ENCODE data around the gene CACYBP. TPM values are rescaled to one million over a fixed set of nuclear protein-coding genes. Genes with fewer than 3 reads are reported as not detected.

The CACYBP gene
- total RNA-seq, 2 experiments from 2014 or later = 140 to 146 TPM

DNA sequence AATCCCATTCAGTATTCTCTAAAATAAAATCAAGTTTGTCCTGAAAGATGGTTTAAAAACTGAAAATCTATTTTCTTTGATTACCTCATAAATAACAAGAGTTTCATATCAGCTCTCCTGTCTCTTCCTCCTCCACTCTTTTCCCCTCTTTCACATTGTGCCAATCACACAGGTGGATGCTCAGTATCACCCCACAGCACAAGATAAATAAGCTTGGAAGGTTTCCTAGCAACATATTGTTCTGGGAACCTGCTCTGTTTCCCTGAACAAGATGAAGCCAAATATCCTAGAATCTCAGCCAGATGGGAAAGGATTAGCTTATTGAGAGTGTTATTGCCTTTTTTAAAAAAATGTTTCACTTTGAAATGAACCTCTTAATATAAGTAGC lies 45.7 kb upstream of the CACYBP start:
- intact Hi-C loops (cut with DNase I, micrococcal nuclease) = loop anchor here in 1 of 2 experiments (5.0 kb wide), 1 partner anchor 52 kb away; no protein-coding TSS in a partner anchor
- peaks cover 9% of the 10 kb centered on the region for H3K36me3 Mint-ChIP-seq (ENCODE audit: low read depth)
- H3K4me3 Mint-ChIP-seq = no peak overlapping the region
- TF ChIP-seq, protein P1, sequence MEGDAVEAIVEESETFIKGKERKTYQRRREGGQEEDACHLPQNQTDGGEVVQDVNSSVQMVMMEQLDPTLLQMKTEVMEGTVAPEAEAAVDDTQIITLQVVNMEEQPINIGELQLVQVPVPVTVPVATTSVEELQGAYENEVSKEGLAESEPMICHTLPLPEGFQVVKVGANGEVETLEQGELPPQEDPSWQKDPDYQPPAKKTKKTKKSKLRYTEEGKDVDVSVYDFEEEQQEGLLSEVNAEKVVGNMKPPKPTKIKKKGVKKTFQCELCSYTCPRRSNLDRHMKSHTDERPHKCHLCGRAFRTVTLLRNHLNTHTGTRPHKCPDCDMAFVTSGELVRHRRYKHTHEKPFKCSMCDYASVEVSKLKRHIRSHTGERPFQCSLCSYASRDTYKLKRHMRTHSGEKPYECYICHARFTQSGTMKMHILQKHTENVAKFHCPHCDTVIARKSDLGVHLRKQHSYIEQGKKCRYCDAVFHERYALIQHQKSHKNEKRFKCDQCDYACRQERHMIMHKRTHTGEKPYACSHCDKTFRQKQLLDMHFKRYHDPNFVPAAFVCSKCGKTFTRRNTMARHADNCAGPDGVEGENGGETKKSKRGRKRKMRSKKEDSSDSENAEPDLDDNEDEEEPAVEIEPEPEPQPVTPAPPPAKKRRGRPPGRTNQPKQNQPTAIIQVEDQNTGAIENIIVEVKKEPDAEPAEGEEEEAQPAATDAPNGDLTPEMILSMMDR (IDR thresholded peaks at IDR 0.05) = no peak
- Histone ChIP-seq H3K4me1 (ENCODE audit: insufficient read depth, low read length) (peaks cover 6% of the 10 kb centered on the region), H3K27me3 (ENCODE audit: control insufficient read depth in 1 of 2, insufficient read depth in 2 of 2, low read length in 2 of 2) (no peaks in the 10 kb centered on the region), H3K27ac (ENCODE audit: low read depth in 1 of 2, low read length in 2 of 2) (no peak overlapping the region), H3K36me3 (ENCODE audit: insufficient read depth, low read length) (no peaks in the 10 kb centered on the region), H3K9me3 (ENCODE audit: control insufficient read depth in 1 of 2, insufficient read depth in 1 of 2, low read length in 2 of 2) (no peaks in the 10 kb centered on the region), H3K4me3 (ENCODE audit: low read length) (no peak overlapping the region)
- no peak for ATAC-seq (ENCODE audit: poor library complexity)
- CTCF ChIA-PET = interaction anchor here (1.2 kb wide), 1 partner anchor 8 kb away, joined by 3 read pairs; no protein-coding TSS in a partner anchor
- H3K9me3 Mint-ChIP-seq = no peaks in the 10 kb centered on the region
- POLR2A ChIA-PET = interaction anchor here (0.7 to 2.4 kb wide), 6 partner anchors 10 to 155 kb away, joined by 3 to 9 read pairs (median 4); partner anchors contain the start of gene CACYBP
- peaks cover 41% of the 10 kb centered on the region for H3K4me1 Mint-ChIP-seq (ENCODE audit: low read depth)
- no peak for DNase-seq
- H3K27ac Mint-ChIP-seq = peak overlapping the region; percentile 61
- no peaks in the 10 kb centered on the region for H3K27me3 Mint-ChIP-seq

DNA sequence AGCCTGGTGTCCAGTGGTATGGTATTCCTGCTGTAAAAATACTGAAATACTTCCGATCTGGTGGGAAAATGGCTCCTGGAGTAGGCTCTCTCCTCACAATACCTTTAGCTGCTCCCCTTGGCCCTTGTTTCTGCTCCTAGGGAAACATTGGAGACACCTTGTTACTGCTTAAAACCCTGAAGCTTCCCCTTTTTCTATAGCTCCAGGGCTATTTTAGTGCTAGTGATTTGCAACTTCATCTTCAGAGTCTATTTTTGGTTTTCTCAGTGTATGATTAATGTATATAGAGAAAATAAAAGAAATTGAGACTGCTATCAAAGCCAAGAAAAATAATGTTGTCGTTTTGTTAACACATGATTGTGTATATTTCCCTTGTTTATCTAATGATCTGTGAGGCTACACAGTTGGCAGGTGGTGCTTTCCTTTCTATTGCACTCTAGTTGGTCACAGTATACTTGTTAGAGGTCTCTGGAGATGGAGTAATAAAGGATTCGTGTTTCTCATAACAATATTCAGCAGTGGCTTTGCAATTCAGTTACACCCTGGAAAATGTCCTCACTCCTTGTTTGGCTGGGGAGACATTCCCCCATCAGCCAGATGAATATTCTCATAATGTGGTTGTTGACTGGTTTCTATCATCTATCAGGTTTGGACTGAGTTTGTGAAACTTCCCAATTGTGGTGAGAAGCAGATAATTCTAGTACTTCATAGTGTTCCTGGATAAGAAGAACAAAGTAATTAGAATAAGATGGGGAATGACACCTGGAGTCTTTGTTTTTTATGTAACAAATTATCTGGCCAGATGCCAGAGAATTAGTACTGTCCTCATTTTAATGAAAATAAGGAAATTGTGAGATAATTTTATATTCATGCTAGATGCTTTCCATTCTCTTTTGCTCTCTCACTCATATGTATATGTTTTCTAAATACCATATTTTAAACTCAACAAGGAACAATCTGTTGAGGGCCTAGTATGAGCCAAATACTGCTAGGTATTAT lies 44.8 kb upstream of the CACYBP start:
- TF ChIP-seq, protein P1 (IDR thresholded peaks at IDR 0.05) = no peak
- H3K36me3 ChIP-seq (ENCODE audit: insufficient read depth, low read length) = no peaks in the 10 kb centered on the region
- no peak for DNase-seq
- intact Hi-C loops (cut with DNase I, micrococcal nuclease) = loop anchor here in 1 of 2 experiments (5.0 kb wide), 1 partner anchor 53 kb away; no protein-coding TSS in a partner anchor
- peaks cover 41% of the 10 kb centered on the region for H3K4me1 Mint-ChIP-seq (ENCODE audit: low read depth)
- H3K4me3 Mint-ChIP-seq = no peak overlapping the region
- H3K27ac Mint-ChIP-seq = peak overlapping the region; percentile 61
- H3K36me3 Mint-ChIP-seq (ENCODE audit: low read depth) = peaks cover 9% of the 10 kb centered on the region
- no peaks in the 10 kb centered on the region for H3K9me3 ChIP-seq (ENCODE audit: control insufficient read depth in 1 of 2, insufficient read depth in 1 of 2, low read length in 2 of 2)
- no peaks in the 10 kb centered on the region for H3K27me3 Mint-ChIP-seq
- no peaks in the 10 kb centered on the region for H3K27me3 ChIP-seq (ENCODE audit: control insufficient read depth in 1 of 2, insufficient read depth in 2 of 2, low read length in 2 of 2)
- no peak overlapping the region for H3K4me3 ChIP-seq (ENCODE audit: low read length)
- CTCF ChIA-PET = interaction anchor here (1.2 kb wide), 1 partner anchor 9 kb away, joined by 3 read pairs; no protein-coding TSS in a partner anchor
- no peak overlapping the region for H3K27ac ChIP-seq (ENCODE audit: low read depth in 1 of 2, low read length in 2 of 2)
- POLR2A ChIA-PET = interaction anchor here (0.7 to 2.4 kb wide), 6 partner anchors 9 to 155 kb away, joined by 3 to 9 read pairs (median 4); partner anchors contain the start of gene CACYBP
- H3K4me1 ChIP-seq (ENCODE audit: insufficient read depth, low read length) = peaks cover 6% of the 10 kb centered on the region
- ATAC-seq (ENCODE audit: poor library complexity) = no peak
- no peaks in the 10 kb centered on the region for H3K9me3 Mint-ChIP-seq

DNA sequence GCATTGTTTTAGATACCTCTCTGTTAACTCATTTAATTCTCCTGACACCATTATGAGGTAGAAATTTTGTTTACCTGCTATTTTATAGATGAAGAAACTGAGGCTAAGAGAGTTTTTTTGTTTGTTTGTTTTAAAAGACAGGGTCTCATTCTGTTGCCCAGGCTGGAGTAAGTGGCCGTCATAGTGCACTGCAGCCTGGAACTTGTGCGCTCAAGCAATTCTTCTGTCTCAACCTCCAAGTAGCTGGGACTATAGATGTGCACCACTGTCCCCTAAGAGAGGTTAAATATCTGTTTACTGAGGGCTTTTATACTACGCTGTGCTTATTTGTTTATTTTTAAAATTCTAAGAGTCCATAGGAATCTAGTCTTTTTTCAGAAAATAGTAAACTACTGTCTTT lies 43.7 kb upstream of the CACYBP start:
- peaks cover 9% of the 10 kb centered on the region for H3K36me3 Mint-ChIP-seq (ENCODE audit: low read depth)
- H3K27me3 Mint-ChIP-seq = no peaks in the 10 kb centered on the region
- Histone ChIP-seq H3K27me3 (ENCODE audit: control insufficient read depth in 1 of 2, insufficient read depth in 2 of 2, low read length in 2 of 2) (no peaks in the 10 kb centered on the region), H3K4me3 (ENCODE audit: low read length) (no peak overlapping the region), H3K27ac (ENCODE audit: low read depth in 1 of 2, low read length in 2 of 2) (no peak overlapping the region), H3K9me3 (ENCODE audit: control insufficient read depth in 1 of 2, insufficient read depth in 1 of 2, low read length in 2 of 2) (no peaks in the 10 kb centered on the region), H3K4me1 (ENCODE audit: insufficient read depth, low read length) (peaks cover 6% of the 10 kb centered on the region), H3K36me3 (ENCODE audit: insufficient read depth, low read length) (no peaks in the 10 kb centered on the region)
- H3K9me3 Mint-ChIP-seq = no peaks in the 10 kb centered on the region
- peaks cover 41% of the 10 kb centered on the region for H3K4me1 Mint-ChIP-seq (ENCODE audit: low read depth)
- ChIA-PET POLR2A (interaction anchor here (1.0 to 3.2 kb wide), 2 partner anchors 12 to 29 kb away, joined by 3 to 18 read pairs; no protein-coding TSS in a partner anchor), CTCF (interaction anchor here (0.8 kb wide), 1 partner anchor 27 kb away, joined by 3 read pairs; no protein-coding TSS in a partner anchor)
- peak overlapping the region; percentile 14 for H3K27ac Mint-ChIP-seq
- H3K4me3 Mint-ChIP-seq = no peak overlapping the region
- intact Hi-C loops (cut with DNase I, micrococcal nuclease) = no loop called here
- TF ChIP-seq, protein P1 (IDR thresholded peaks at IDR 0.05) = no peak
- DNase-seq (no peak), ATAC-seq (ENCODE audit: poor library complexity) (no peak)

Measured in CD4-positive, alpha-beta T cell (primary cell).